ENCODE results near the gene NIP7.

The NIP7 gene

DNA sequence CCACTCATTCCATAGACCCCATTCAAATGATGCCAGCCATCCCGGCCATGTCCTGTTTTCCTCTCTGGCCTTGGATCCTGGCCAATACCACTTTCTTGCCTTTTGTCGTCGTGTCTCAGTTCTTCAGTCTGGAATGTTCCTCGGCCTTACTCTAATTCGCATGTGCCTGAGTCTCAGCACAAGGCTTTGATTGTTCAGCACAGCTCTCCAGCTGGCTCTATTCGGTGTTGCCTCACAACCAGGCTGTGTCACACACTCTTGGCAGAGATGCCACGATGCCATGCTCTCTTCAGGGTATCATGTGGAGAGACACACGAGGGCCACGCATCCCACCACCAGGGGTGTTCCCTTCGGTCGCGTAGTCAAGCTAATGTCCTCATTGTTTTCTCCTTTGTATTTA, 30.3 kb upstream of the NIP7 start:
- Histone ChIP-seq H3K4me3 (replicated peaks; ENCODE audit: low read depth, low read length) (no peak overlapping the region), H3K27me3 (replicated peaks; ENCODE audit: control insufficient read depth, insufficient read depth, low read length) (no peaks in the 10 kb centered on the region), H3K36me3 (ENCODE audit: control insufficient read depth, insufficient read depth, low read length) (peaks cover under 1% of the 10 kb centered on the region; the same call in 1 of the 2 replicates)
- TF ChIP-seq, protein P1, sequence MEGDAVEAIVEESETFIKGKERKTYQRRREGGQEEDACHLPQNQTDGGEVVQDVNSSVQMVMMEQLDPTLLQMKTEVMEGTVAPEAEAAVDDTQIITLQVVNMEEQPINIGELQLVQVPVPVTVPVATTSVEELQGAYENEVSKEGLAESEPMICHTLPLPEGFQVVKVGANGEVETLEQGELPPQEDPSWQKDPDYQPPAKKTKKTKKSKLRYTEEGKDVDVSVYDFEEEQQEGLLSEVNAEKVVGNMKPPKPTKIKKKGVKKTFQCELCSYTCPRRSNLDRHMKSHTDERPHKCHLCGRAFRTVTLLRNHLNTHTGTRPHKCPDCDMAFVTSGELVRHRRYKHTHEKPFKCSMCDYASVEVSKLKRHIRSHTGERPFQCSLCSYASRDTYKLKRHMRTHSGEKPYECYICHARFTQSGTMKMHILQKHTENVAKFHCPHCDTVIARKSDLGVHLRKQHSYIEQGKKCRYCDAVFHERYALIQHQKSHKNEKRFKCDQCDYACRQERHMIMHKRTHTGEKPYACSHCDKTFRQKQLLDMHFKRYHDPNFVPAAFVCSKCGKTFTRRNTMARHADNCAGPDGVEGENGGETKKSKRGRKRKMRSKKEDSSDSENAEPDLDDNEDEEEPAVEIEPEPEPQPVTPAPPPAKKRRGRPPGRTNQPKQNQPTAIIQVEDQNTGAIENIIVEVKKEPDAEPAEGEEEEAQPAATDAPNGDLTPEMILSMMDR (IDR thresholded peaks at IDR 0.05; ENCODE audit: insufficient read depth, low read length, poor library complexity, severe bottlenecking), result no peak
- DNase-seq (ENCODE audit: extremely low read depth, insufficient read length), result no peak

DNA sequence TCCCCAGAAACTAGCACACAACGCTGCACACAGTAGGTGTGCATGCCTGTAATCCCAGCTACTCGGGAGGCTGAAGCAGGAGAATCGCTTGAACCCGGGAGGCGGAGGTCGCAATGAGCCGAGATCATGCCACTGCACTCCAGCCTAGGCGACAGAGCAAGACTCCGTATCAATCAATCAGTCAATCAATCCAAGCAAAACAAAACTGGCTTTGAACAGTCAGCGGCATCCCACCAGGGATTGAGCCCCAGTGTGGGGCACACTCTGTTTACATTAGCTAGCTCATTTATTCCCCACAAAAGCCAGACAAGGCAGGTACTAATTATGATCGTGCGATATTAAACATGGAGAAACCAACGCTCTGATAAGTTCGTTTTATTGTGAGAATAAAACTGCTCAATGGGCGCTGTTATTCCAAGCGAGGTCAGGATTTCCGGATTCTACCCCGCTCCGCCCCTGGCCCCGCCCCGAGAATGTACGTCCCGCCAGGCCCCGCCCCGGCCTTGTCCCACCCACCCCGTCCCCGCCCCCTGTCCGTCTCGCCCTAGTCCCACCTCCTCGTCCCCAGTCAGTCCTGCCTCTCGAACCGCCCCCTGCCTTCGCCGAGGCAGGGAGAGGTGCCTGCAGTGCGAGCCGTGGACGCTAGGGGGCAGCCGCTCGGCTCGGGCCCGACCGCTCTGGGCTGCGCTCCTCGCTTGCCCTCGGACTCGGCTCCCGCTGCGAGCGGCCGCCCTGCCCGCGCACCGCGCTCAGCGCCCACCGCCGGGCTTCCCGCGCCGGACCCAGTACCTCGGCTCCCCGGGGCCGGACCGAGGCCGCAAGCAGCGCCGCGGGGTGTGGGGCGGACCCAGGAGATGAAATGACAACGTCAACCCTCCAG, 28.7 kb upstream of the NIP7 start, which contains the start of gene VPS4A:
VPS4A (plus strand) TSS at position 698 of the 880 bp plus-strand sequence; CDS start at position 860, 162 bp downstream.
- no peaks in the 10 kb centered on the region for H3K27me3 ChIP-seq (replicated peaks; ENCODE audit: control insufficient read depth, insufficient read depth, low read length)
- peaks cover 8% of the 10 kb centered on the region for H3K36me3 ChIP-seq (ENCODE audit: control insufficient read depth, insufficient read depth, low read length)
- H3K4me3 ChIP-seq (replicated peaks; ENCODE audit: low read depth, low read length), result peak within 1 kb of the TSS; percentile 93
- TF ChIP-seq, protein P1 (IDR thresholded peaks at IDR 0.05; ENCODE audit: insufficient read depth, low read length, poor library complexity, severe bottlenecking), result peak; percentile 83
- peak; percentile 98 for DNase-seq (ENCODE audit: extremely low read depth, insufficient read length)

DNA sequence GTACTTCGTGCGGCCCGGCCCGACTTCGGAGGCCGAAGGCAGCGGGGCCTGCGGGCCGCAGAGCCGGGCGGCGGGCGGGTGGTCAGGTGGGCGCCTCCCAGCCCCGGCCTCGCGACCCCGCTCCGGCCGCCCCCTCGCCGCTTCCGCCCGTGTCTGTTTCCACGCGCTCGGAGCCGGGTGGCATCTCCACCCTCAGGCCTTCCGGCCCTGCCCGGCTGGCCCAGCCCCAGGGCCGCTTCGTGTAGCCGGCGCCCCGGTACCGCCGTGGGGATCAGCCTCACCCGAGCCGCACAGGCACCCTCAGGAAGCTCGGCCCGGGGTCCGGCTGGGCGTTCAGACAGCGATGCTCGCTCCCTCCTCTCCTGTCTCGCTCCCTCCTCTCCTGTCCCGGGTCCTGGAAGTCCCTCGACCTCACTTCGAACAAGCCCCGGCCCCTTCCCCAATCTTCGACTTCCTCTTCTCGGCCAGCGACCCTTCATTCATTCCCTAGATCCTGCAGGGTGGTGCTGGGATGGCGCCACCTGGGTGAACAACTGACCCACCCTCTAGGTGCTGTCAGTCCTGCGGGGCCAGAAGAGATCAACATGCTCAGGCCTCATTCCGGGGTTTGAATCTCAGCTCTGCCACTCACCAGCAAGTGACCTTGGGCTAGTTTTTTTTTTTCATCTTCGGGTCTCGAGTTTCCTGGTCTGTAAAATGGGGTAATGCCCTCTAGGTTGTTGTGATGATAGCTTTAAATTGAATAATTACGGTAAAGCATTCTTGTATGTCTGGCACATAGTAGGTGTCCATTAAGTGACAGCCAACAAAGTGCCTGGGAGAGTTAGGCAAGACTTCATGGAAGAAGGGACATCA, 27.8 kb upstream of the NIP7 start:
- H3K27me3 ChIP-seq (replicated peaks; ENCODE audit: control insufficient read depth, insufficient read depth, low read length), result no peaks in the 10 kb centered on the region
- TF ChIP-seq, protein P1 (IDR thresholded peaks at IDR 0.05; ENCODE audit: insufficient read depth, low read length, poor library complexity, severe bottlenecking), result peak; percentile 41
- H3K36me3 ChIP-seq (ENCODE audit: control insufficient read depth, insufficient read depth, low read length), result peaks cover 17% of the 10 kb centered on the region
- peak overlapping the region; percentile 93 for H3K4me3 ChIP-seq (replicated peaks; ENCODE audit: low read depth, low read length)
- DNase-seq (ENCODE audit: extremely low read depth, insufficient read length), result no peak

DNA sequence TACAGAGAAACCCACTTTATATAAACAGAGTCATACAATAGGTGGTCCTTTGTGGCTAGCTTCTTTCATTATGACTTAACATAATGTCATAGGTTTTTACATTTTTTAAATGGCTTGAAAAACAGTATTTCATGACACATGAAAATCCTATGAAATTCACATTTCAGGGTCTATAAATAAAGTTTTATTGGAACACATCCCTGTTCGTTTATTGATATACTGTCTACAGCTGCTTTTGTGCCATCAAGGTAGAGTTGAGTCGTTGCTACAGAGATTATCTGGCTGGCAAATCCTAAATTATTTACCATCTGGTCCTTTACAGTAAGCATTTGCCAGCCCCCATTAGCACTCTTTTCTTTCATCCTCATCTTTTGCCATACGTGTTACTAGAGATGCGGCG, 26.1 kb upstream of the NIP7 start:
- H3K4me3 ChIP-seq (replicated peaks; ENCODE audit: low read depth, low read length), result no peak overlapping the region
- DNase-seq (ENCODE audit: extremely low read depth, insufficient read length), result no peak
- TF ChIP-seq, protein P1 (IDR thresholded peaks at IDR 0.05; ENCODE audit: insufficient read depth, low read length, poor library complexity, severe bottlenecking), result no peak
- no peaks in the 10 kb centered on the region for H3K27me3 ChIP-seq (replicated peaks; ENCODE audit: control insufficient read depth, insufficient read depth, low read length)
- H3K36me3 ChIP-seq (ENCODE audit: control insufficient read depth, insufficient read depth, low read length), result peaks cover 24% of the 10 kb centered on the region

DNA sequence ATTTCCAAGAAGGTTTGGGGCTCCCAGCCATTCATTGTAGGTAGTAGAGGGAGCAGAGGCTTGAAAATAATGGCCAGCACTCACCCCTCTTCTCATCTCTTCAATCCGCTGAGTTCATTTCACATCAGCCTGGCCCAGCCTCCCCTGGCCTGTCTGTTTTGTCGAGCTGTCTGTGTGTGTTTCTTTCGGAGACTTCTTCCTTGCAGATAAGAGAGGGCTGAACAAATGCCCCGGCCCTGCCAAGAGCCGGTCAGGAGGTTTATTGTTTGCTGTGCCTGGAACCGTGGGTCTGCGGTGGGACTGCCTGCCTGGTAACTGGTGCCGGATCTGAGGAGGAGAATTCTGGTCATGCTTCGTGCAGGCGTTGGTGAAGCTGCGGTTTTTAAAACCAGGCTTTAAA, 25.0 kb upstream of the NIP7 start:
- TF ChIP-seq, protein P1 (IDR thresholded peaks at IDR 0.05; ENCODE audit: insufficient read depth, low read length, poor library complexity, severe bottlenecking), result no peak
- no peak for DNase-seq (ENCODE audit: extremely low read depth, insufficient read length)
- Histone ChIP-seq H3K27me3 (replicated peaks; ENCODE audit: control insufficient read depth, insufficient read depth, low read length) (no peaks in the 10 kb centered on the region), H3K4me3 (replicated peaks; ENCODE audit: low read depth, low read length) (no peak overlapping the region), H3K36me3 (ENCODE audit: control insufficient read depth, insufficient read depth, low read length) (peaks cover 33% of the 10 kb centered on the region)

All from GM06990 (cell line).